HepG2 (cell line): Measurements from ENCODE around the gene PROM2. TPM values are rescaled to one million over a fixed set of nuclear protein-coding genes. Genes with fewer than 3 reads are reported as not detected.

Experiments used
- ATF7 ChIP-seq, 2 experiments: fragments of 450-650 bp in 1 of 2; sonication (generic) in 1 of 2; formaldehyde crosslinking in 1 of 2; IDR thresholded peaks; 2 replicates each; pipeline versions ENCODE4 v1.4.0 to v1.6.1; 2016 to 2020; ENCODE audit warnings: antibody characterized with exemption in 1 of 2, mild to moderate bottlenecking in 1 of 2, missing genetic modification reagents in 1 of 2
- CEBPG ChIP-seq: IDR thresholded peaks from 2 replicates; pipeline ENCODE4 v1.6.1; 2016
- CSRNP2 ChIP-seq: sonication (generic); formaldehyde crosslinking; conservative IDR thresholded peaks from 2 replicates; pipeline ENCODE4 v1.8.0; 2022; ENCODE audit warnings: low read depth, missing genetic modification reagents
- GPN1 ChIP-seq: sonication (generic); formaldehyde crosslinking; IDR thresholded peaks from 2 replicates; pipeline ENCODE4 v1.5.1; 2020; ENCODE audit warnings: missing genetic modification reagents, borderline replicate concordance
- HMG20A ChIP-seq: IDR thresholded peaks from 2 replicates; pipeline ENCODE4 v1.6.1; 2016; ENCODE audit warnings: borderline replicate concordance
- KLF6 ChIP-seq: IDR thresholded peaks from 2 replicates; pipeline ENCODE4 v1.8.0; 2016; ENCODE audit warnings: missing biosample characterization, missing genetic modification reagents
- MAFG ChIP-seq: sonication (generic); formaldehyde crosslinking; IDR thresholded peaks from 2 replicates; pipeline ENCODE4 v1.5.1; 2020; ENCODE audit warnings: mild to moderate bottlenecking, missing genetic modification reagents
- NR2F1 ChIP-seq, 2 experiments: fragments of 450-650 bp in 1 of 2; formaldehyde crosslinking in 1 of 2; IDR thresholded peaks; 2 replicates each; pipeline versions ENCODE4 v1.5.0 to v1.6.1; 2016 to 2020; ENCODE audit warnings: mild to moderate bottlenecking in 1 of 2, missing compliant biosample characterization in 1 of 2, missing genetic modification reagents in 1 of 2, moderate library complexity in 1 of 2
- PREB ChIP-seq: sonication (generic); formaldehyde crosslinking; IDR thresholded peaks from 2 replicates; pipeline ENCODE4 v1.4.0; 2020; ENCODE audit warnings: missing genetic modification reagents
- RFXANK ChIP-seq: IDR thresholded peaks from 2 replicates; pipeline ENCODE4 v1.6.1; 2016
- SOX13 ChIP-seq, 3 experiments: fragments of 450-650 bp in 1 of 3; sonication (generic) in 1 of 3; formaldehyde crosslinking in 1 of 3; IDR thresholded peaks in 2 of 3; conservative IDR thresholded peaks in 1 of 3; 2 replicates each; pipeline versions ENCODE4 v1.5.0 to v1.6.1; 2016 to 2020; ENCODE audit warnings: antibody characterized with exemption in 1 of 3, mild to moderate bottlenecking in 1 of 3, missing compliant biosample characterization in 1 of 3, missing genetic modification reagents in 1 of 3, moderate library complexity in 1 of 3
- TBX2 ChIP-seq: sonication (generic); formaldehyde crosslinking; IDR thresholded peaks from 2 replicates; pipeline ENCODE4 v1.5.0; 2020; ENCODE audit warnings: missing genetic modification reagents, mild to moderate bottlenecking, borderline replicate concordance
- TBX3 ChIP-seq: fragments of 450-650 bp; IDR thresholded peaks from 2 replicates; pipeline ENCODE4 v1.6.1; 2017; ENCODE audit warnings: antibody characterized with exemption, mild to moderate bottlenecking, inconsistent platforms, borderline replicate concordance
- ZBTB14 ChIP-seq: sonication (generic); formaldehyde crosslinking; IDR thresholded peaks from 2 replicates; pipeline ENCODE4 v1.4.0; 2020; ENCODE audit warnings: missing genetic modification reagents
- ZNF407 ChIP-seq: sonication (generic); formaldehyde crosslinking; IDR thresholded peaks from one replicate; pipeline ENCODE4 v1.5.1; 2020; ENCODE audit warnings: mild to moderate bottlenecking, missing genetic modification reagents; ENCODE audit errors: not compliant biosample characterization
- ZNF580 ChIP-seq: IDR thresholded peaks from 2 replicates; pipeline ENCODE4 v1.6.1; 2016; ENCODE audit warnings: low read depth, borderline replicate concordance
- ZNF605 ChIP-seq: sonication (generic); formaldehyde crosslinking; IDR thresholded peaks from 2 replicates; pipeline ENCODE4 v1.8.0; 2022; ENCODE audit warnings: mild to moderate bottlenecking, missing genetic modification reagents
- ZNF644 ChIP-seq: IDR thresholded peaks from 2 replicates; pipeline ENCODE4 v1.6.1; 2016; ENCODE audit warnings: low read depth
- polyA plus RNA-seq, 8 experiments: library from polyadenylated mRNA; depleted of rRNA in 3 of 8; stranded (reverse) in 7 of 8; unstranded in 1 of 8; fragments of >200 nt; fragmentation: Illumina TruSeq in 4 of 8; extraction: Trizol in 4 of 8; gene quantifications; 2 replicates each; pipeline versions ENCODE4 v1.2.1 to v1.2.3, GENCODE V29; 2011 to 2016; ENCODE audit warnings: low read depth in 4 of 8, missing spikeins in 1 of 8, mixed read lengths in 1 of 8; ENCODE audit not compliant: insufficient read depth in 1 of 8
- total RNA-seq, 5 experiments: library from RNA; depleted of rRNA; stranded (reverse); fragments of >200 nt; fragmentation: Illumina TruSeq; extraction: Trizol; gene quantifications; 2 replicates each; pipeline ENCODE4 v1.2.3, GENCODE V29; 2016; ENCODE audit warnings: low read depth in 1 of 5

PROM2 gene
- total and polyA plus RNA-seq, 2 of the 13 experiments (the other 11 are each of a cell fraction or from before 2014, with no cell fraction given), result not detected

- no peak for TF ChIP-seq CSRNP2 (CRISPR knock-in tag)
- TF ChIP-seq MAFG (CRISPR knock-in tag), result no peak
- no peak for TF ChIP-seq ZNF605 (CRISPR knock-in tag)
- TF ChIP-seq TBX2 (CRISPR knock-in tag), result no peak
- TF ChIP-seq CEBPG (CRISPR knock-in tag), result peak; percentile 78
- TF ChIP-seq ZBTB14 (CRISPR knock-in tag), result no peak
- TF ChIP-seq HMG20A (CRISPR knock-in tag), result peak; percentile 34; the same call in 1 of the 2 replicates
- TF ChIP-seq SOX13 (IDR thresholded peaks at IDR 0.05), result no peak
- TF ChIP-seq SOX13 (CRISPR knock-in tag; conservative IDR thresholded peaks at IDR 0.05 in 1 of 2, IDR thresholded peaks at IDR 0.05 in 1 of 2), result peak in 1 of 2 experiments; percentile 33; a peak in 1 of 4 replicates
- TF ChIP-seq TBX3, result no peak
- peak; percentile 95 to 96 for TF ChIP-seq NR2F1 (CRISPR knock-in tag; IDR thresholded peaks at IDR 0.05)
- TF ChIP-seq GPN1 (CRISPR knock-in tag), result no peak
- TF ChIP-seq KLF6, result 0 out of 2 replicates have a peak, but pooled peaks have one; percentile 22
- TF ChIP-seq RFXANK, result no peak
- TF ChIP-seq PREB (CRISPR knock-in tag), result no peak
- no peak for TF ChIP-seq ATF7 (IDR thresholded peaks at IDR 0.05)
- no peak for TF ChIP-seq ATF7 (CRISPR knock-in tag; IDR thresholded peaks at IDR 0.05)
- 0 out of 2 replicates have a peak, but pooled peaks have one; percentile 38 for TF ChIP-seq ZNF644 (CRISPR knock-in tag)
- no peak for TF ChIP-seq ZNF407 (CRISPR knock-in tag)
- no peak for TF ChIP-seq ZNF580 (CRISPR knock-in tag)
These were observed 42.5 kb upstream of the PROM2 start (continued) for GRCh38 chr2:95231723-95232122.
